ENCODE measurements around the gene CAPN13. TPM values are rescaled to one million over a fixed set of nuclear protein-coding genes. Genes with fewer than 3 reads are reported as not detected.
A peak's percentile ranks its signal among the peaks of the same experiment; 100 is the strongest.

Gene CAPN13
- total and polyA plus RNA-seq, 2 experiments from 2014 or later = 0.50 to 0.94 TPM

GRCh38 chr2:30691948-30692828, 115.1 kb downstream of the CAPN13 start:
- Mint-ChIP-seq H3K27ac (no peak overlapping the region), H3K36me3 (ENCODE audit: low read depth) (no peaks in the 10 kb centered on the region; the same call in 2 of the 3 replicates), H3K27me3 (ENCODE audit: insufficient read depth, low read depth, poor library complexity) (peaks cover 4% of the 10 kb centered on the region), H3K4me3 (no peak overlapping the region), H3K4me1 (no peaks in the 10 kb centered on the region; the same call in 2 of the 3 replicates), H3K9me3 (peaks cover 7% of the 10 kb centered on the region; the same call in 2 of the 3 replicates)
- Histone ChIP-seq H4K20me1 (replicated peaks; ENCODE audit: insufficient read depth) (no peaks in the 10 kb centered on the region), H3K4me1 (ENCODE audit: insufficient read depth) (peaks cover 2% of the 10 kb centered on the region; the same call in 1 of the 2 replicates), H3K36me3 (ENCODE audit: insufficient read depth) (no peaks in the 10 kb centered on the region), H3F3A (replicated peaks; ENCODE audit: low read depth) (no peaks in the 10 kb centered on the region), H3K4me2 (no peak overlapping the region), H3K4me3 (no peak overlapping the region), H2AFZ (no peak overlapping the region), H3K79me2 (replicated peaks; ENCODE audit: insufficient read depth) (no peaks in the 10 kb centered on the region), H3K9me2 (ENCODE audit: insufficient read depth) (no peaks in the 10 kb centered on the region), H3K27ac (ENCODE audit: low read depth) (no peak overlapping the region), H3K27me3 (ENCODE audit: insufficient read depth) (no peaks in the 10 kb centered on the region)
- DNase-seq (ENCODE audit: low spot score) (no peak), ATAC-seq (peak; percentile 66)
- TF ChIP-seq EZH2phosphoT487 (IDR thresholded peaks at IDR 0.05; ENCODE audit: unreplicated experiment) = no peak
- peak in 1 of 2 experiments; percentile 58; a peak in 2 of 4 replicates for TF ChIP-seq CTCF (conservative IDR thresholded peaks at IDR 0.05; ENCODE audit: low read depth in 2 of 2)

- peaks cover 4% of the 10 kb centered on the region for H3K27me3 Mint-ChIP-seq (ENCODE audit: insufficient read depth, low read depth, poor library complexity)
- no peak overlapping the region for H3K27ac Mint-ChIP-seq
- peaks cover 7% of the 10 kb centered on the region; the same call in 2 of the 3 replicates for H3K9me3 Mint-ChIP-seq
- peaks cover 2% of the 10 kb centered on the region; the same call in 1 of the 2 replicates for H3K4me1 ChIP-seq (ENCODE audit: insufficient read depth)
- DNase-seq (ENCODE audit: low spot score) (no peak), ATAC-seq (no peak)
- H3K4me2 ChIP-seq = no peak overlapping the region
- H3K27ac ChIP-seq (ENCODE audit: low read depth) = no peak overlapping the region
- H3F3A ChIP-seq (replicated peaks; ENCODE audit: low read depth) = no peaks in the 10 kb centered on the region
- no peaks in the 10 kb centered on the region for H3K36me3 ChIP-seq (ENCODE audit: insufficient read depth)
- no peak overlapping the region for H3K4me3 Mint-ChIP-seq
- H3K27me3 ChIP-seq (ENCODE audit: insufficient read depth) = no peaks in the 10 kb centered on the region
- H3K4me1 Mint-ChIP-seq = no peaks in the 10 kb centered on the region; the same call in 2 of the 3 replicates
- H2AFZ ChIP-seq = no peak overlapping the region
- no peaks in the 10 kb centered on the region for H3K79me2 ChIP-seq (replicated peaks; ENCODE audit: insufficient read depth)
- no peaks in the 10 kb centered on the region; the same call in 2 of the 3 replicates for H3K36me3 Mint-ChIP-seq (ENCODE audit: low read depth)
- H3K4me3 ChIP-seq = no peak overlapping the region
- H4K20me1 ChIP-seq (replicated peaks; ENCODE audit: insufficient read depth) = no peaks in the 10 kb centered on the region
- H3K9me2 ChIP-seq (ENCODE audit: insufficient read depth) = no peaks in the 10 kb centered on the region
- TF ChIP-seq CREB1 (CRISPR knock-in tag; IDR thresholded peaks at IDR 0.05; ENCODE audit: low read depth) = no peak
- no peak for TF ChIP-seq REST (IDR thresholded peaks at IDR 0.05; ENCODE audit: unreplicated experiment)
- TF ChIP-seq ETS1 (IDR thresholded peaks at IDR 0.05) = no peak
- TF ChIP-seq ZNF331 (CRISPR knock-in tag; IDR thresholded peaks at IDR 0.05; ENCODE audit: low read depth) = no peak
Measured at GRCh38 chr2:30691091-30691947, 115.9 kb downstream of the CAPN13 start.
